NCI-H526 (cell line): ENCODE measurements around the gene CNPY1.

Source experiments
- DNase-seq, 2 experiments: peaks; one replicate each; lab custom pipeline; 2025; lab: John Stamatoyannopoulos, UW

CNPY1 gene

DNA sequence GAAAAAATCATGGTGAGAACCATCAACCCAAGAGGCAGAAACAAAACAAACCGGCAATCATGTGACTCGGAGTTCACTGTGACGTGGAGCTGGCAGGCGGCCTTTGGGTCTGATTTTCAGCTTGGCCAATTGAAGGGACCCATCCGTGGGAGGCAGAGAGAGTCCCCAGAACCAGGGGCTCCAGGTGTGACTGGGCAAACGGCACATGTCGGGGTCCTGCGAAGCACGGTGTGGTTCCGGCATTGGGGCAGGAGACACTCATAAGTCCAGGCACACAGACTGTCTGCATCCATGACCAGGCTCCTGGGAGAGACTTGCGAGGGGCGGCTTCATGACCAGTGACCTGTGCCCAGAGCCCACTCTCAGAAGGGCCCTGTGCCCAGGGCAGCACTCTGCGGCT, 12.6 kb upstream of the CNPY1 start:
- DNase-seq: no peak

DNA sequence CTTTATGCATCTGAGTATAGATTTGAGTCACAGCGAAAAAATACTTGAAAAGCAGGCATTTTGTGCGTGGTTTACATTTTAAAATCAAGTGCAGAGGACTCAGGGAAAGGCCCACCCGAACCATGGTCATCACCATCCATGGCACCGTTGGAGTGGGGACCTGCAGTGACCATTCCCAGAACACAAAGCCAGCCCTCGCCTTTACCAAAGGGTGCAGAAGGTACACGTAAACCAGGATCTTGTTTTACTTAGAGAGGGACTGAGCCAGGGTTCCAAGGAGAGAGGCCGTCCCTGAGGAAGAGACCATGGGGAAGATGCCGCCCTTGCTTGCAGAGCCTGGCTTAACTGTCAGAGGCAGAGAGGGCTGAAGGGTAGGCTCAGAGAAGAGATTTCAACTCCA, 12.0 kb upstream of the CNPY1 start:
- DNase-seq: no peak

DNA sequence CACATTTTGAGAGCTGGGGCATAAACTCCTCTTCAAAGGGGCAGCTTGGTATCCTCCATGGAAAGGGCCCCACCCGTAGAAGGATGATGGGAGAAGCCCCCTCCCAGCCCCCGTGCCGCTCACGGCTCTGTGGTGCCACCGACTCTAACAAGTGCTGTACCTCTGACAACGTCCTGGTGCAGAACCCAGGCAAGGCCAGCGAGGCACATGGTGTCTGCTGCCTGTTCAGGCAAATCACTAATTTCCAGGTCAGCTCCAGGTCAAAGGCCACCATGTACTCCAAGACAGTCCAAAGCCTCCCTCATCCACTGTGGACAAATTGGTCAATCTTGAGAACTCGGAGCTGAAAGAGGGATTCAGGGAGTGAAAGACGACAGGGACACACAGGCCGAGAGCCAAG, 11.4 kb upstream of the CNPY1 start:
- DNase-seq: no peak

DNA sequence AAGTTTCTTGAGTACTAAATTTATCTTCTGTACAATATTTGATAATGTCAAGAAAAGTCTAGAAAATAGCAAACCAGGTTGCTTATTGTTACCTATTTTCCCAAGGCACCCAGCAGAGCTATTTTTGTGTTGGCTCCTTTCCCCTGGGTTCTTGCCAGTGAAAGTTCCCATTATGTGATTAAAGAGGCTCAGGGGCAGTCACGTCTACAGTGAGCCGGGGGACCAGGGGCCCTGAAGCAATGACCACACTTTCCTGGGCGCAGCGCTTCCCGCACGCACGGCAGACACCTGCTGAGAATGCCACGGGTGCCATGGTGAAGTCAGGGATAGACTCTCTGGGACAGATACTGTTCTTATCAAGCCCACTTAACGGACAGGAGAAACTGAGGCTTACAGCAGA, 10.4 kb upstream of the CNPY1 start:
- DNase-seq: no peak

DNA sequence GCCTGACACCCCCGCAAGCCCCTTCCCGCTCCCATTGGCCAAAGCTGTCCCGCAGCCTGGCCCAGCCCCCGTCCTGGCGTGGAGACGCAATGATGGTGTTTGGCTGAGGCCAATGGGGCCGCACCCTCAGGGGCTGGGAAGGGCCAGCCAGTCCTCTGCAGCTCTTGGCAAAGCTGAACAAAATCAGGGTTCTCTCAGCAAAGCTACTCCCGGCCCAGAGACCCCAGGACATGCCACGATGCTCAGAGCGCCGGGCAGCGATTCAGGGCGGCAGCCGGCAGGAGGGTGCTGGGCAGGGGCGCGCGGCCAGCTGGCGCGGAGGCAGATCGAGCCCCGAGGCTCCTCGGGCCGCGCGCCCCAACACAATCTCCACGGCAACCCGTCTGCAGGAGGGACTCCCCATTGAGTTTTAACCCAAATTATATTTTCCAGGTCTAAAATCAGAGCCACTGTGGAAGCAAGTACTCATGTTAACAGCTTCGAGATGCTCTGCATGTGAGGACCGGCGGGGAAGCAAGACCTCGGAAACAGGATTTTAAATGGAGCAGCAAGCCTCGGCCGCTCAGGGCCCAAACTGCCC, 8.8 kb upstream of the CNPY1 start:
- no peak for DNase-seq

DNA sequence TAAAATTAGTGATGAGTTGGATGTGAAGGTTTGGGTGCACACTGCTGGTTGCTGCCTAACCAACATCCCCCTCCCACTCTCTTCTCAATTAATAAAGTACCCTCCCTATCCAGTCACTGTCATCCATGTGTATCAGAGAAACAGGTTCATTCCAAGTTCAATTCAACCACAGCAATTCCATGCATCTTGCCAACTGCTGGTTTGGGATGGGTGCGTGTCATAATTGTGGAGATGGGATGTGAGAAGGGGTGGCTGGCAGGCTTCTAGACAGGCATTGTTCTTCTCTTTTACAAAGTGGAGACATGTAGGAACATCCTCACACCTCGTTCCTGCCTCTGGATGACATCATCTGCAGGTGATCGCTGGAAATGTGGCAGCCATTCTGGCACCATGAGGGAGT, 7.5 kb upstream of the CNPY1 start:
- DNase-seq: no peak

DNA sequence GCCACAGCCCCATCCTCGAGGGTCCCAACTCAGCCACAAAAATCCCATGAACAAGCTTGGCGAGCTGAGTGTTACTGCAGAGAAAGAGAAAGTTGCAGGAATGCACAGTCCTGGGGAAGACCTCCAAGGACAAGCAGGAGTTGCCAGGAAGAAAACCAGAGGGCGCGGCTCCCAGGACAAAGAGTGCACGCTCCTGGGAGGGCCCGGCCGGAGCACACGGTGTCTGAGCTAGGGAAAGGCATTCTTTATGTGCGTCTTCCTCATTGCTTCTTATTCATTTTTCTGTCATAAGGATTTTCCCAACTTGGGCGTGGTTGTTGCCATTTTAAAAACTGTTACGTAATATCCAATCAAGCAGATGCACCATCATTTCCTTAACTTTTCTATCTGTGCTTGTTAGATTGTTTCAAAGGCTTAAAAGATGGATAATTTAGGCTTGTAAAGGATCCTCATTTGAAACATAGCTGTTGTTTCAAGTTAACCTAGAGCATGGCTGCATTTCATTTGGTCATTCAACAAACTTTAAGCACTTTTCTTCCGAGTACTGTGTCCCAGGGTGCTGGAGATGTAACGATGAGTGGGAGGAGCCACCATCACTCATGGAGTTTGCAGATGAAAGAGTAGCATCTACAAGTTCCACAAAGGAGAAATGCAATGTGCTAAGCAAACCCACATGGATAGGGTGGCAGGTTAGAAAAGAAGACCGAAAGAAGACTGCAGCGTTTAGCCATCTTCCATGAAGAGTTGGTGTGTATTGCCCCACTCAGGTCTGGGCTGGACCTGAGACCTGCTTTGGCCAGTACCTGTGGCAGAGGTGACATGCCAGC, 5.6 kb upstream of the CNPY1 start:
- no peak for DNase-seq

DNA sequence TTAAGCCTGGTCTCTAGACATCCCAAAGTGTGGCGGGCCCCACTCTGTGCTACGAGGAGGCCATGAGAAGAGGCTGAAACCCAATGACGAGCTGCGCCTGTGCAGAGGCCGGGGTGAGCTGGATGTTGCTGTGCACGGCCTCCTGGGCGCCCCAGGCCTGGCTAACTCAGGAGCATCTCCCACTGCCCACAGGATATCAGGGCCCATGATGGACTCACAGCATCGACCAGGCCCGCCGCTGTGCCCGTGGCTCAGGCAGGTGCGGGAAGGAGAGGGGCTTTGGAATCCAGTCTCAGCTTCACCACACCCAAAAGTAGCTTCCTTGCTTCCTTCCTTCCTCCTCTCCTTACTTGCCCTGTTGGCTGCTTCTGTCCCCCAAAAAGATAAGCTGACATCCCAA, 4.6 kb upstream of the CNPY1 start:
- no peak for DNase-seq

DNA sequence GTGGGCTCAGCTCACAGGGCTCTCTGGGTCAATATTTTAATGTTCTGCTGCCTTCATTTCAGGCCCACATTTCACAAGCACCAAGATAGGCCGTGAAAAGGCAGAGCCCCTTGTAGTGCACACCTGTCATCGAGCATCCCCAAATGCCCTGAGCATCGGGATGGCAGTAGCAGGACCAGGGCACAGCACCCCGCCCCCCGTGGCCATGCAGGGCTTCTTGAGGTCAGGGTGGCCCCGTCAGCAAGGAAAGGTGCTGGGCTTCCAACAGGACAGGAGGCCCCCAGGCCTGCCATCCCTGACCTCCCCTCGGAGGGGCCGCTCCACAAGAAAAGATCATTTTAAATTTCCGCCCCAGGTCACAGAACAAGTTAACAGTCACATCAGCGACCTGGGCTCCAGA, 2.9 kb upstream of the CNPY1 start:
- no peak for DNase-seq

DNA sequence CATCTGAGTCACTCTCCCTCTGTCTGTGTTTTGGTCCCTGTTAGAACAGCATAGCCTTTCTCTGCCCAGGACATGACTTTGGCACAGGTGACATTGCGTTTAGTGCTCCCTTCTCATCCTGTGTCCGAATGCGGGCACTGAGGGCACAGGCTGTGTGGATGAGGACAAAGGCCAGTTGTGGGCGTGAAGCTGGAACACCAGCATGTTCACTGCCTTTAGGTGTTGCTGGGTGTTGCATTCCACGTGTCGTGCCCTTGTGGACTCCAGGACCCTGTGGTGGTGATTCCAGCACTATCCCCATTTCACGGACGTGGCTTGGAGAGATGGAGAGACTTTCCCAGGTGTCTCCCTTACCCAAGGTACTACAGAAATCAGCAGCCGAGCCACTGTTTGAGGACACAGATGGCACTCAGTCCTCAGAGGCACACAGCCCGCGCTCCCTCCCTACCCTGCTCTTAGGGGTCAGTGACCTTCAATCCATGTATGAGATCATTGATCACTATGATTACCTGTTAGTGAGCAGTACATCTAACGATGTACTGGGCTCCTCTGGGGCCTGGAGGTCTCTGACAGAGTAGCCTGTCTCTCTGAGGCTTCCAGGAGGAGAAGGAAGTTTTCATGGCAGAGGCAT, 917 bp upstream of the CNPY1 start:
- DNase-seq: no peak

DNA sequence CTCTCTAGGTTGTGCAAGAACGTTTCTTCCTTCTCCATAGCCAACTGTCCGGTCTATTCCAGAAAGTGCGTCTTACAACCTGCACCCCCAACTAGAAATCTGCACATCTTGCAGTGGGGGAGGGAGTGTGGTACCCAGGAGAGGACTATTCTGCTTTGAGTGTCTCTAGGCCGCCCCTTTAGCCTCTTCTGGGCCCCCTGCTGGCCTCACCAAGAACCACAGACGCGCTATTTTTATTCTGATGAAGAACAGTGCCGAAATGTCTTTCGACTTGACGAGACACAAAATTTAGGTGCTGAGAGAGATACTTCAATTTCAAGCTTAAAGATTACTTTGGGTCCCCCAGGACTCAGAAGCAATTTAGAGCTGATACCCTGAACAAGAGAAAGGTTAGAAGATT, 1.0 kb downstream of the CNPY1 start:
- peak in 1 of 2 experiments; percentile 10 for DNase-seq

DNA sequence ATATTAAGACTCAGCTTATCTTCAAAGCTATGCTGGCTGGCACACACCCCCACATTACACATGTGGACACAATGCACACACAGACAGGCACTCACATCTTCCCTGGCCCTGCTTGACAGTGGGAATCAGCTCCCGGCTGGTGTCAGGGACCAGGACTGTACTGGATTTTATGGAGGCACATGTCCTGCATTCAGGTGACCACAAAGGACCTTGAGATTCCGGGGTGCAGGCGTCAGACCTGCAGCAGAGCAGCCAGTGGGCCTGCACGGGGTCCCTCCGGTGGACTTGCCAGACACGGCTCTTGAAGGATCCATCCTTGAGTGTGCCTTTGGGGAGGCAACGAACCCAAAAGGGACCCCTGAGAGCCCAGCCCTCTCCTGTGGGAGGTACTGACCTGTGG, 1.9 kb downstream of the CNPY1 start:
- DNase-seq: no peak

DNA sequence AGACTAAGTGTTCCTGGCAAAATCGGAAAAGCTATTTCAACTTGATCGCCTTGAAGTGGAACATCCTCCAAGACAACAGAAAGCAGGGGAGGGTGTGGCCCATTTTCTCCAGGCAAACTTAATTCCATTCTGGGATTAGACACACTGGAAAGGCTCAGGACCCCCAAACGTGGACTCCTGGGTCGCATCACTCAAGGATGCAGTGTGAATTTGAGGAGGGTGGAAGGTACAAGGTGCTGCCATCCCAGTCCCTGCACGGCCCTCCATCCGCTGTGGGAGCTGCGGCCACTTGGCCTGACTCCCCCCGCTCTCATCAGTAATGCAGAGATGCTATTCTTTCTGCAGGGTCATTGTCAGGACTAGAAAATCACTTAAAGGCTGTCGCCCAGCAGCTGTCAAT, 2.4 kb downstream of the CNPY1 start:
- DNase-seq: no peak

DNA sequence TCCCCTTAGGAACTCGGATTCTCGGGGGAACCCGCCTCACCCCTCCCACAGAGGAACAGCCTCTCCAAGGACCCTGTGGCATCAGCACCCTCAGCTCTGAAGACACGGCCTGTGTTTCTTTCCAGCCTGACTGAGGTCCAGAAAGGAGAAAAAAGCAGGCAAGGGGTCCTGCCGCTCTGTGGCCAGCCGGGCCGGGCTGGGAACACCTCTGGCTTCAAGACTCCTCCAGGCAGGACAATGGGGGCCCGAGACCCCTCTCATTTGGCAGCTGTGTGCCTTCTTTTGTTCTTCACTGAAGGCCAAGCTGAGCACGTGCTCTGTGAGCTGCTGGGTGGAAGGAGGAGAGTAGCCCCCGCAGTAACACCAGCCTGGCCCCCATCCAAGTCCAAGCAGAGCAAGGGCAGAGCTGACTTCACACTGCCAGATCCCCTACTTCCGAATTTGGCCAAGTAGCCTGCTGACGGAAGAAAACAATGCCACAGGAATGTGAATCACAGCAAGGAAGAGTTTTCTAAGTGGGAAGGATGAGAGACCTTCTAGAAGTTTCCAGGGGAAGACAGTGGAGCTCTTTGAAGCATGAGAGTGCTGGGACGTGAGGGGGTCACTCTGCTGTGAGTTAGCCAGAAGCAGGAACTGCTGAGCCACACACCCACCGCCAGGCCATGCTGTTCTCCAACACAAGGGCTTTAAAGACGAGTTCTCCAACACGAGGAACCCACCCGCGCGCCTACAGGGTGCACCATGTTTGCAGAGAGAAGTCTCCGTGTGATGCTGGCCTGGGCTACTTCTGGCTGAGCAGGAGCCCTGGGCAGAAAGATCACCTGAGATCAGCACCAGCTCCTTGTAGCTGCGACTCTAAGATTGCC, 3.1 kb downstream of the CNPY1 start:
- peak in 1 of 2 experiments; percentile 26 for DNase-seq

DNA sequence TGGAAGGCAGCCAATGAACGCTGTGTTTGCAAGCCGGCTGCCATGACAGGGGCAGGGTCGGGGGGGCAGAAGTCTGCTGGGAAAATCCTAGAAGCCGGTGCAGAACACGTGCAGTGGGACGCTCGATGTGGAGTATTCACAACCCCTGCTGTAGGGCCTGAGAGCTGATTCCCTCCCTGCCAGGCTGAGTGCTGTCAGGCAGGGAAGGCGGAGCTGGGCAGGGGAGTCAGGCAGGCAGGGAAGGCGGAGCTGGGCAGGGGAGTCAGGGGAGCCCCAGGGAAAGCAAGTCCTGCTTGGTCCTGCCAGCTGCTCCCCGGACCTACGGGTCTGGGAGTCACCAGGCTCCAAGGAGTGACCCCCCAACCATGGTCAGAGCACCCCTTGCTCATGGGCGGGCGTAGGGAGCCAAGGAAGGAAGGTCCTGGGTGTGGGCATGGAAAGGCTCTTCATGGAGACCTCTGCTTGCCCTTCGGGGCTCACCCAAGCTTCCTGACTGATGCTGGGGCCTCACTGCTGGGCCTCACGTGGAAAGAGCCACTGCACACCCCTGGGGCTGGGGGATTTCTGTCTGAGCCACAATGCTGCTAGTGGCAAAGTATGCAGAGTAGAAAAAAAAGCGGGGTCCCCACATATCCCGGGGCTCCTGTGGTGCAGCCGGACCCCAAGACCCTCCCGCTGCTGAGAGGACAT, 4.2 kb downstream of the CNPY1 start:
- no peak for DNase-seq

DNA sequence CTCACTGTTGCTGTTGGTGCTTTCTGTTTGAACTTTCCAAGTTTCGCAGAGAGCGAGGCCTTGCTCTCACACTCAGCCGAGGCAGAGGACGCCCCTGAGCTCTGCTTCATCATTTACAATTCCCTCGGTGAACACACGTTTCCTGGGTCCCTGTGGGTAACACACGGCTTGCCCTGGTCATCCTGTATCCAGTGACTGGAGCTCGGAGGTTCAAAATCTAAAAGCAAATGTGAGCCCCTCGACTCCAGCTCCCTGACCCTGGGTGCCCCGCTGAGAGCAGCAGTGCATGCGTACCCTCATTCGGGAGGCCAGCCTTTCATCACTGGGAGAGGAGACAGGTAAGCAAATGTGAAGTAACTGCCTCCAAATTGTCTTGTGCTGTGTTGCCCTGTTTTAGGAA, 5.8 kb downstream of the CNPY1 start:
- no peak for DNase-seq

DNA sequence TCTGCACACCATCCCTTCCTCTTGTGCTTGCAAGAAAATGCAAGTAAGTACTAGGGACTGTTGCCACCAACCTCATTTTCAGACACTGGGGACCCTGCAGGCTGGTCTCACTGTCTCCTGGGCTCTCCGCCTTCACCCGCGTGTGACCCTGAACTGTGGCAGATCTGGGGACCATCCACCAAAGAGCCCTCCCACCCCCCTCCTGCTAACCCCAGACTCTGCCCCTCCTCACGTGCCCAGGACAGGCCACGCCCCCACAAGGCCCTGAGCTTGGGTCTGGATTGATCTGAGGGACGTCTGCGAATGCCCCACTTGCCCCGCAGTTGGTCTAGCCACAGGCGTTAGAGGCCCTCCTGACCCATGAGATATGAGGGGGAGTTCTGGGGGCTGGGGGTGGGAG, 8.1 kb downstream of the CNPY1 start:
- no peak for DNase-seq

DNA sequence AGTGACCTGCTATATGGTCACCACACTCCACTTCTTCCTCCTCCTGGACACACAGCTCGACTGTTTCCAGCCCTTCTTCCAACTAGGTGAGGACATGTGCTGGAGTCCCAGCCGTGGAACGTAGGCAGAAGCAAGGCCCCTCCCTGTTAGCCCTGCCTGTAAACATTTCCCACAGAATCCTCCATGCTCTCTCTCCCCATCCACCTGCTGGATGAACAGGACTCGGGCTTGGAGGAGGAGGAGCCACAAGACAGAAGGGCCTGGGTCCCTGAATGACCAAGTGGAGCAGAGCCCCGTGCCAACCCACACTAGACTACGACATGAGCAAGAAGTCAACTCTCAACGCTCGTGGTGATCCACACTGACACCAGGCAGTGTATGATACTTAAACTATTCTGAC, 9.9 kb downstream of the CNPY1 start:
- peak; percentile 68 to 69 for DNase-seq

DNA sequence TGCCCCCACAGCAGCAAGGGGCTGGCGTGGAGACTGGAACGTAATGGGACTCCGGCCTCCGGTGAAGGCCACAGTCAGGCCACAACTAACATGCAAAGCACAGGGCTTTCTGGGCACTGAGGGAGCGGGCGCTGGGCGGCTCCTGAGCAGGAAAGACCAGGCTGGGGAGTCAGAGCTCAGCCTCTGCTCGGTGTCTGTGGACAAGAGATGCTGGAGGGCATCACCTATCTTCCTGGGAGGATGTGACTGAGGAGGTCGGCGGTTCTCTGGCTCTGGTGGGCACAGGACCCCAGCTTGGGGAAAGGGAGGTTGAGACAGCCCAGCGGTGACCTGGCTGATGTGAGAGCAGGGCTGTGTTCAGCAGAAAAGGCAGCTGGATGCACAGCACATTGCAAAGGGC, 11.7 kb downstream of the CNPY1 start:
- no peak for DNase-seq

DNA sequence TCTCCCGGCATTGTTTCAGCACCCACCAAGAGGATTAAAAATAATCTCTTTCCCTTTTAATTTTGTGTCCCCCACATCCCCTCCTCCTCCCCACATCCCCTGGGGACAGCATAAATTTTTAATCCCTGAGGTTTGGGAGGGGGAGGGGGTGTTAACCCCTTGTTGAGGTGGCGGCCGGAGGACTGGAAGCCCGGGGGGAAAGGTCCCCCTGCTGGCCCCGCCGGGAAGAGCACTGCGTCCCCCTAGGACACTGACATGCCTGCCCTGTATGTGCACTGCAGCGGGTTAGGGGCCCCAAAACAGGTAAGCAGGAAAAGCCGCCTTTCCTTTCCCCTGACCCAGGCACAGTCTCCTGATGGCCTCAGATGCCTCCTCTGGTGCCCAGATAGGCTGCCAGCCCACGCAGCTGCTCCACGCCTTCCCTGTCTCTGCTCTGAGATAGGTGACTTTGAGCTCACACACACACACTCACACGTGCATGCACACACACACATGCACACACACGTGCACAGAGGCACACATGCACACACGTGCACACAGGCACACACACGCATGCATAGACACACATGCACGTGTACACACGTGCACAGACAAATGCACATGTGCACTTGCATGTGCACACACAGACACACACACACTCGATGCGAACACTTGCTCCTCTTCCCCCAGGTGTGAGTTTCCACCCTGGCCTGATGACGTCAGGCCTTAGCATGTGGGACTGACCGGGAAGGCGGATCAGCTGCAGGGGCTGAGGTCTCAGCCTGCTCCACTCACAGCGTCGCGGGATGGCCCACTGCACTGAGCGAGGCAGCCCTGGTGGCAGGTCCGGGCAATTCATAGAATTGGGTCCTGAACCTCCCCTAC, 12.3 kb downstream of the CNPY1 start:
- peak; percentile 73 to 90 for DNase-seq
